KBM-7 (cell line): ENCODE results near the gene C2.

ENCODE experiments used
- DNase-seq: peaks from one replicate; pipeline ENCODE4 v3.0.0-alpha.2; 2015
- in situ Hi-C: fragments of 300-500 bp; cut with MboI; formaldehyde crosslinking; loops from 2 replicates; pipeline ENCODE4 v1.14.3; 2020; ENCODE audit warnings: low sequenced_read_pairs, low pct_unique_long_range_greater_than_20kb, mixed read lengths

Gene C2

DNA sequence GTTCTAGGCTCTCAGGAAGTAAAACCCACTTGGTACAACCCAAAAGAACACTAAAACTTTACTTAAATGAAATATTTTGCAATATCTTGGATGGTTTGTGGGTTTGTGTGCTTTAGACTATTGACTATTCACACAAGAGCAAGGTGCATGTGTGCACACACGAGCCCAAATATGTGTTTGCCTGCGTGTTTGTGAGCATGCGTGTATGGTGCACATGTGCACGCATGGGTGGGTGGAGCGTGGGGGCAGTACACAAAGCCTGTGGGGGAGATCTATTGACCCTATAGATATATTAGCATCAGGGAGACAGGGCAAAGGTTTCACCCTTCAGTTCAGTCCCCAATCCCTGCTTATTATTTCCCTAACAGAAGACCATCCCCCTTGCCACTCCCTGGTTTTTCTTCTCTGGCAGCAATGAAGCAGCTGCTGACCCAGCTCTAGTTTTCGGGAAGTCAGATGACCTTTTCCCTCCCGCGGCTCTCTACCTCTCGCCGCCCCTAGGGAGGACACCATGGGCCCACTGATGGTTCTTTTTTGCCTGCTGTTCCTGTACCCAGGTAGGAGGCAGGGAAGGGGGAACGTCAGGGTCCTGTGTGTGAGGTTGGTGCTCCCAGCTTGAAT, at the start of gene C2:
C2 (plus strand) TSS at position 476 of the 621 bp plus-strand sequence; CDS start at position 512, 36 bp downstream.
- no peak for DNase-seq
- in situ Hi-C loops = no loop called here

DNA sequence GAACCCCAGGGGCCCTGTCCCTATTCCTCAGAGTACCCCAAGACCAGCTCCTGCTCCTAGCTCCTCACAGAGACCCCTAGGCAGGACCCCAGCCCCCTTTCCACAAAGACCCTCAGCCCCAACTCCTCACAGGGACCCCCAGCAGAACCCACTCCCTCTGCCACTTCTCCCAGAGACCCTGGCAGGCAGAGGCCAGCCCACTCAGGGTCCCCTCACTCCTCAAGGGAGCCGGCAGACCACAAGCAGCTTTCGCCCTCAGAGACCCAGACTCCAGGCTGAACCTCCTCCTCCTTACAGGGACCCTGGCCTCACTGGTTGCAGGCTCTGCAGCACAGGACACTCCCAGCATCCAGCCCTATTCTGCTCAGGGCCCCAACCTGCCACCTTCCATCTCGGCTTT, 49.3 kb upstream of the C2 start:
- in situ Hi-C loops = no loop called here
- DNase-seq = no peak

DNA sequence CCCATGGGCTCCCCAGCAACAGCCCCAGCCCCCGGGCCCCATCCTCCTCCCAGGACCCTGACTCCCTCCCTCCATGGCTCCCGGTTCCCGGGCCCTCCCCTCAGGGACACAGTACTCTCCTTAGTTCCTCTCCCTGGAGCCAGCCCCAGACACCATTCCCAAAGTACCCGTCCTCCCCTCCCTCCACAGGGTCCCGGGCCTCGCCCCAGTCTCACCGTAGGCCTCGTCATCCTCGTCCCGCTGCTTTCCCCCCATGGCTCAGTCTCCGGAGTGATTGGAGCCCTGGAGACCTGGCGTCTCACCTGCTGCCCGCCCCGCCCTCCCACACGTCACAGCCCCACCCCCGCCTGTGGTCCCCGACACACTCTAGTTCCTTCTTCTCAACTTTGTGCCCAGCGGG, 48.8 kb upstream of the C2 start, which contains the start of gene SLC44A4:
SLC44A4 (minus strand) TSS at position 272 of the 400 bp plus-strand sequence; CDS start at position 255, 17 bp downstream.
- no peak for DNase-seq
- in situ Hi-C loops = no loop called here

DNA sequence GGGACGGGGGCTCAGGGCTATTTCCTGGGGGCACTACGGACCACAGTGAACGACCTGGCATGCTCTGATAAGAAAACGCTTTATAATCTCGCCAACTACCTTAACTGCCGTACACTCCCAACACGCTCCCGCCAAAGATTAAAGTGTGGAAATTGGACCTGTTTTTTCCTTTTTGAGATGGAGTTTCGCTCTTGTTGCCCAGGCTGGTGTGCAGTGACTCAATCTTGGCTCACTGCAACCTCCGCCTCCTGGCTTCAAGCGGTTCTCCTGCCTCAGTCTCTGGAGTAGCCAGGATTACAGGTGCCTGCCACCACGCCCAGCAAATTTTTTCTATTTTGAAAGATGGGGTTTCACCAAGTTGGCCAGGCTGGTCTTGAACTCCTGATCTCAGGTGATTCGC, 48.4 kb upstream of the C2 start:
- in situ Hi-C loops = no loop called here
- DNase-seq = no peak

DNA sequence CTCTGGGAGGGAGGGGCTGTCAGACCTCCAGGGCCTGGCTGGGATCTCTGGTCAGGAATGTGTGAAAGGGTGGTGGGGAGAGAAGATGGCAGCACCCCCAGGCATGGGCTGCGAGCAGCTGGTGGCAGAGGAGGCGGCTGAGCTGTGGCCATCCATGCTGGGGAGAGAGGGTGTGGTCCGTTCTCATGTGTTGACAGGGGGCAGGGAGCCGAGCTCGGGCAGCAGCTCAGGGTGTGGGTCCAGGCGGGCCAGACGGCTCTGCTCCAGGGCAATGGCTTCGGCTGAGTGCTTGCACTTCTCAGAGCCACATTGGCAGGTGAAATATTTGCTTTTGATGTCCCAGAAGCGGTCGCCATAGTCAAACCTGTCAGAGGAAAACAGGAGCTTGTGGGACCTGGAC, 47.6 kb upstream of the C2 start:
- in situ Hi-C loops = no loop called here
- DNase-seq = no peak

DNA sequence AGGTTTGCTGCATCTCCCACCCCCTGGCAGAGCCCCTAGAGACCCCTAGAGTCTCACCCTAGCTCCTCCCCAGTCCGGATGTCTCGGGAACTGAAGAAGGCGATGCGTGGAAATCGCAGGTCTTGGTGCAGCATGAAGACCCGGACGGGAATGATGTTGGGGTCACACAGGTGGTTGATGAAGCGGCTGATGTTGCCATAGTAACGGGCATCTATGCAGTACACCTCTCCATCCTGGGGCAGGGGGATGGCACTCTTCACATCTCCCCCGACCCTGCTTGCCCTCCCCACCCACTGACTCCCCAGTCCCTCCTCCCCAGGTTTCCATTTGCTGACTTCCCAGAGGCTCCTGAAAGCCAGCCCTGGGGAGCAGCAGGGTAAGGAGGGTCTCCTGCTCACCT, 46.9 kb upstream of the C2 start:
- no peak for DNase-seq
- in situ Hi-C loops = no loop called here

DNA sequence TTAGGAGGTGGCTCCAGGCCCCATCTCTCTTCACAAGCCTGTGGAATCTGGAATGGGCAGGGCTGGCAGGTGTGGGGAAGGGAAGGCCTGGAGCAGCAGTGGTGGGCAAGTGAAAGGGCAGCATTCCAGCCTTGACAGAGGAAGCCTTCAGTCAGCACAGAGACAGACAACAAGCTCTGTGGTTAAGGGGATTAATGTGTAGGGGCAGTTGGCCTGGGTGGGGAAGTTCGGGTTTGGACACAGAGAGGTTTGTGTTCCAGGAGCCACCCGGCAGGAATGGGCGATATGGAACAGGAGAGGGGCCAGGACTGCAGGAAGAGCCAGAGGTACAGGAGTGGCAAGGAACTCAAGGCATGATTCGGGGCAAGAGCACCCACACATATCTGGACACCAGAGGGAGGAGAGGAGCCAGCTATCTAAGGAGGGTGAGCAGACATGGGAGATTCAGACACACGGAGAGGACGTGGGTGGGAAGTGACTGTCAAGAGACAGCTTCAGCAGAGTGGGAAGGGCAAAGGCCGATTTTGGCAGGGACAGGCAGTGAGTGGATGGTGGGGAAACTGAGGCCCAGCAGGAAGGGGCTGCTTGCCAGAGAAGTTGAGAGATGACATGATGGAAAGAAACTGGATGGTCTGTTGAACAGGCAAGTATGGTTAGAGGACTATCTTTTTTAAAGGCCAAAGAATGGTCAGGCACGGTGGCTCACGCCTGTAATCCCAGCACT, 46.2 kb upstream of the C2 start:
- no peak for DNase-seq
- in situ Hi-C loops = no loop called here

DNA sequence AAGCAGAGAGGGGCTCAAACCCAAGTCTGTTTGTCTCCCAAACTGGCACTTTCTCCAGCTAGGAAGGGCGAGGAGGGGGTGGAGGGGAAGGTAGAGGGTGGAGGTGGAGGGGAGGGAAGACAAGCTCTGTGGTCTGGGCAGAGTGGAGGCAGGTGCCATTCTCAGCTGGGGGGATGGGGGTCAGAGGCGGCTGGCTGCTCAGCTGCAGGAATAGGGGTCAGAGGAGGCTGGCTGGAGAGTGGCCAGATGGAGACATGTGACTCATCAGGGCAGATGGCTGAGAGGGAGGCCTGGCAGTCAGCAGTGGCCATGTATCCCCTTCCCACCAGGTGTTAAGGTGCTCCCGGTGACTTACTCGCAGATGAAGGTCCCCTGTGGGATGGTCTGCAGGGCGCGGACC, 45.2 kb upstream of the C2 start:
- in situ Hi-C loops = no loop called here

DNA sequence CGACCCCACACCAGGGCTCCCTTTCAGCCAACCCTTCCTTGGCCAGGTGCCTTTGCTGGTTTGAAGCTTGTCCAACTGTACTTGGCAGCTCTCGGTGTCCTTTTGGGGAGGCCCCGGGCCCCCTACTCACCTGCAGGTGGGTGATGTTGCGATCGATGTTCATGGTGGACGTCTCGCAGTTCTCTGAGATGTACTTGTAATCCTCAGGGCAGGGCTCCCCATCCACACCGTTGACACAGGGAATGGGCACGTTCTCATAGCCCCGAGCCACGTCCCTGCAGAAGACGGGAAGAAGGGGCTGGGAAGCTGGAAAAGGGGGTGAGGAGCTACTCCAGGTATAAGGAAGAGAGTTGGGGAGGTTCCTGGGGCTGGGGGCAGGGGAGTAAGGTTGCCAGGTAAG, 43.8 kb upstream of the C2 start:
- no peak for DNase-seq
- in situ Hi-C loops = no loop called here

More for the DNA sequence above, 45.2 kb upstream of the C2 start:
- DNase-seq = no peak

DNA sequence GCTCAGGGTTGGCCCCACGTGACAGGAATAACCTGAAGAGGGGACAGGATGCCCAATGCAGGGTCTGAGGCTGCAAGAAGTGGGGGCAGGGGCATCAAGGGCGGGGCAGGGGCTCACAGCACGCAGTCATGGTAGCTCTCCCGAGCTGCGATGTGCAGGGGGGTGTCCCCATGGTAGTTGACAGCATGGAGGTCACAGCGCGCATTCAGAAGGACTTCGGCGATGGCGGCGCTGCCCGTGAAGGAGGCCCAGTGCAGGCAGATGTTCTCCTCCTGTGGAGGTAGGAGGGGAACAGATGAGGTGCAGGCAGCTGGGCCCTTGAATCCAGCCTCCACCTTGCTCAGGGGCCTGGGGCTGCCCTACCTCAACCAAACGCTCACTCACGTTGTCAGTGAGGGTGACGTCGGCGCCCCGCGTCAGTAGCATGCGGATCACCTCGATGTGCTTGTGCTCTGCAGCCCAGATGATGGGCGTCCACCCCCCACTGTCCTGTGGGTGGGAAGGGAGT, 42.9 kb upstream of the C2 start:
- in situ Hi-C loops = no loop called here
- DNase-seq = no peak

DNA sequence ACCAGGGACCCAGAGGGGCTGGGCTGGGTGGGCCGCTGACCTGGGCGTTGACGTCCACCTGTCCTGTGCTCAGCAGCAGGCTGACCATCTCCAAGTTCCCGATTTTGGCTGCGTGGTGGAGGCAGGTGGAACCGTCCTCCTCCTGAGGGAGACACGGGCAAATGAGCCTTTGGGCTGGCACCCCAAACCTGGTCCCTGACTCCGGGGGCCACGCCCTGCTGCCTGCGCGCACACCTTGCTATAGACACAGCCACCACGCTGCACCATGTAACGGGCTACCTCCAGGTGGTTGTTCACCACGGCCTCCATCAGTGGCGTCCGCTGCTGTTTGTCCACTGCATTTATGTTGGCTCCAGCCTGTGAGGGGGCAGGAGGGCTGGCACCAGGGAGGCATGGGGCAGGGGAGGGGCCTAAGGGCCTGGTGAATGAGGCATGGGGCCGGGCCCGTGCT, 41.0 kb upstream of the C2 start:
- in situ Hi-C loops = no loop called here
- DNase-seq = no peak

DNA sequence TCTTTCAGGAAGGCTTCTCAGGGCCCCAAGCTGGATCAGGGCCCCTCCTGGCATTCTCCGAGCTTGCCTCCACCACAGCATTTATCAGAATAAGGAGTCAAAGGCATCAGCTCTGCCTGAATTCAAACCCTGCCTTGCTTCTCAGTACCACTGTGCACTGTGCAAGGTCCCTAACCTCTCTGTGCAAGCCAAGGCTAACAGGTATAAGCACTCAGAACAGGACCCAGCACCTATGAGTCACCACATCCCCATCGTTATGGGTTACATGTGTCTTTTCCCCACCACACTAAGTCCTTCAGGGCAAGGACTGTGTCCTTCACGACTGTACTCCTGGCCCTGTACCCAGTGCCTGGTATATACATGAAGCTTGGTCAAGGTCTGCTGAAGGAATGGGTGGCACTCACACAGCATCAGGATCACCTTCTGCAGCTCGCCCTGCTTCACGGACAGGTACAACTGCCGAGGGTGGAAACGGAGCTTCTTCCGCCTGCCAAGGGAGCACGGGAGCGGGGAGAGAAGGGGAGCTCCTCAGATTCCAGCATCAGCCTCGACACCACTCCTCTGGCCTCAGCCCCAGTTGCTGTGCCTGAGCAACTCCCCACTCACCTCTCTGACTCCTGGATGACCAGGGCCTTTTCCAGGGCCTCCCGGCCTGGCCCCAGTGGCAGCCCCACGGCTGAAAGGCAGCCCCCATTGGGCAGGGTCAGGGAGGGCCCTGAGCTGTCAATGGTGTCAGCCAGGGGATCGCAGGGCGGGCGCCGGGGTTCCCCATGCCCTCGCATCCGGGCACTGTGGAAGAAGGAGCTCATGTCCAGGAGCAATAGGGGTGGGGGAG, 40.1 kb upstream of the C2 start:
- in situ Hi-C loops = no loop called here
- DNase-seq = no peak

DNA sequence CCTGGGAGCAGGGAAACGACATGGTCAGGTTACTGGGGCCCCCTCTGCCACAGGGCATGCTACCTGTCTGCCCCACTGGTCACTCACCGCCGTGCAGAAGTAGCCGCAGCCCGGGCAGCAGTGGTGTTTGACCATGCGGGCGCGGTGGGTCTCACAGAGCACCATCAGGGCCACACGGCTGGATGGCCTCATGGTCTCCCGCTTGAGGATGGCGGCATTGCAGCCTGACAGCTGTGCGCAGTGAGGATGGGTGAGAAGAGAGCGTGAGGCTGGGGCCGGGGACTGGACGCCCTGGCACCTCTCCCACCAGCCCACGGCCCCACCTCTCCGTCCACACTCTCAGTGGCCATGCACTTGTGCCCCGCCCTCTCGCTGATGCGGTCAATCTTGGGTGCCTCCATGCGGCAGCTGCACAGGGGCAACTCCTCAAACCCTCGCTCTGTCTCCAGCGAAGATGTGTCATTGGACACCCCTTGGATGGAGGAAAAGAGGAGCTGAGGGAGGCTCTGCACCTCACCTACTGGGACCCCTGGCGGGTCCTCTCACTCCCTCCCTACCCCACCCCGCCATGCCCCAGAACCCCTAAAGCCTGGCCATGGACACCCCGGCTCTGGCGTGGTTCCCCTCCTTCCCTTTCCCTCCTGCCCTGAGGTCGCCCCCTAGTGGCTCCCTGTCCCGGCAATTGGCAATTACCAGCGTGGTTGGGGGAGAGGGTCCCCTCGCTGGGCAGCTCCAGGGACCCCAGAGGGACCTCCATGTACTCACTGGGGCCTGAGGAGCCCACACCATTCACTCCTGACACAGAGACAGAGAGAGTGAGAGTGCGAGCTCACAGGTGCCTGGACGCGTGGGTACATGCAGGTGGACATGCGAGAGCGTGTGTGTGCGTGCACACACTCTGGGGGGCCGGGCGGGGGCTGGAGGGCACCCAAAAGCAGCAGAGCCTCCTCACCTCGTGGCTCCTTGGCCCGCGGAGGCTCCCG, 39.0 kb upstream of the C2 start:
- DNase-seq = peak; percentile 28
- in situ Hi-C loops = no loop called here

DNA sequence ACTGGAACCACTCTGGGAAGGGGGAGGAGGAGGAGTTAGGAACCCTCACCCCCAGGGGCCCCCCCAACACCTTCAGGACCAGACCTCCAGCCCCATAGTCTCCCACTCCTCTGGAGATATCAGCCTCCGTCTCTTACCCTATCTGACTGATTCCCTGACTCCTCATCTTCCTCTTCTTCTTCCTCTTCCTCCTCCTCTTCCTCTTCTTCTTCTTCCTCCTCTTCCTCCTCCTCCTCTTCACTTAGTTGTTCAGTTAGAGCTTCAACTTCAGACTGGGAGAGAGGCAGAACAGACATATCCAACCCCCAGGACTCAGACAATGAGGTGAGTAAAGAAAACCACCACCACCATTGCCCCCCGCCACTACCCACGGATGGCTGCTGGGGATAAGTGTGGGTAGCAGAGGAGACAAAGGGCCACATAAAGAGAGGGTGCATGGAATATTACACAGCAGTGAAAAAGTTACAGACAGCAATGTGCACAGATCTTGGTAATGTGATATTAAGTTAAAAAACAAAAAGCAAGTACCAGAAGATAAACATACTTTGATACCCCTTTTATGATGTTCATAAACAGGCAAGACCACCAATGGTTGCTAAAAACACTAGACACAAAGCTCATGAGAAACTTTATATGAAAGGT, 38.1 kb upstream of the C2 start:
- in situ Hi-C loops = no loop called here
- no peak for DNase-seq

DNA sequence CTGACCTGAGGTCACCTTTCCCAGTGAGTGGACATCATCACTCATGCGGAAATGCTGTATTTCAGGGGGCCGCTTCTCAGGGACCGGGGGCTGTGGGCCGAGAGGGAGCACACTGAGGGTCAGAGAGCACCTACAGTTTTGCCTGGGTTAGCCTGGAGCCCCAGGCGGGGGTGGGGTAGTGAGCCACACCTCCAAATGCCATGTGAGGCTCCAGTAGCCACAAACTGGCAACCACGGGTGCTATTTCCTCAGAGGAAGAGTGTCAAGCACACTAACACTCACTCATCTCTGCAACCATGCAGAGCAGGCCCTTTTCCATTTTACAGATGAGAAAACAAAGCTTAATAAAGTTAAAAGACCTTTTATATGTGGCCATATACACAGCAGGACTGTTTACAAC, 34.7 kb upstream of the C2 start:
- no peak for DNase-seq
- in situ Hi-C loops = no loop called here

DNA sequence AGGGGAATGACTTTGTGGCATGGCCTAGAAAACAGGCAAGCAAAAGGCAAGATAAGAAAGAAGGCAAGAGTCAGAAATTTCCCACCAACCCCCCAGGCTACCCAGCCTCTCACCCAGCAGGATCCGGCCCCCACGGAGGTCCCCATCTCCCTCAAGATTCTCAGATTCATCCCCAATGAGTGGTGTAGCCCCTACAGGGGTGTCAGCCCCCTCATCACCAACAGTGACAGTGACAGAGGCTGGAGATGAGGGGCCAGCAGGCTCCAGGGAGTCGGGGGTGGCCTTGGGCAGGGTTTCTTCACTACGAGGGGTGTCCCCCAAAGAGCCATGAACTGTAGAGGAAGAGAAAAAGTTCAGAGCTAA, 31.0 kb upstream of the C2 start:
- in situ Hi-C loops = no loop called here

DNA sequence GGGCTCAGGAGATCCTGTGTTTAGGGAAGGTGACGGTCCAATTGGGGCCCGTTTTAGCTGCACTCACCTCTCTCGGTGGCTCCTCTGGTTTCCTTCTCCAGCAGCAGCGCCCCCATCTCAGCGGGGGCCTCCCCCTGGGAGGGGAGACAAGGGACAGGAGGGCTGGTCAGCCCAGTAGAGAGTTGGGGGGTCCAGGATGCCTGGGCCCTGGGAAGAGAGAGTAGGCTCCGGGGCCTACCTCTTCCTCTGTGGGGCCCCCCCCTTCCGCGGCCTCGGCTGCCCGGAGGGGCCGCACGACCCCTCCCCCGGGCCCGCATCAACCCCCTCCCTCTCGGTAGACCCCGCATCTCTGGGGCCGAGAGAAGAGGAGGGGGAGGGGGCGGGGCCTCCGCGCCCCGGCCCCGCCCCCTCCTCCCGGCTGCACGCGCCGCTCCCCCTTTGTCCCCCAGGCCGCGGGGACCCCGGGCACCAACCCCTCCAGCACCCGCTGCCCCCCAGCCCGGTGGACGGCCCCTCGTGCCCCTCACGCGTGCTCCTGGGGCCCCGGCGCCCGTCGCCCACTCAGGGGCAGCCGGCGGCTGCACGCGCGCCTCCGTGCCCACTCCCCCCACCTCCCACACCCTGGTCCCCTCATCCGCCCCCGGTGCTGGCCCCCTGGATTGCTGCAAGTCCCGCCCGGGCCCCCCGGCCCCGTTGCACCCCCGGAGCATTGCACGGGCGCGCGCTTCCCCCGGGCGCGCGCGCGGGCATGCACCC, 30.5 kb upstream of the C2 start:
- in situ Hi-C loops = no loop called here
- no peak for DNase-seq

More for the DNA sequence above, 31.0 kb upstream of the C2 start:
- no peak for DNase-seq
